GM21360 (cell line): ENCODE measurements around the gene SLC38A1.
"Not testable (repeated sequence)": the region's sequence is repeated elsewhere in the genome, so short reads cannot be mapped to it uniquely, and the experiment has no call there.

Experiments used
- ATAC-seq: cut with Tn5 transposase; IDR thresholded peaks from one replicate; pipeline ENCODE4 v1.9.1; 2021; ENCODE audit warnings: mild to moderate bottlenecking, moderate library complexity; ENCODE audit not compliant: unreplicated experiment

Gene SLC38A1

GRCh38 chr12:46177025-46177424 lies 91.8 kb downstream of the SLC38A1 start:
- ATAC-seq, result no peak

- no peak for ATAC-seq
Observed at GRCh38 chr12:46174919-46175318, 93.9 kb downstream of the SLC38A1 start.

- no peak for ATAC-seq
Observed at GRCh38 chr12:46174061-46174662, 94.7 kb downstream of the SLC38A1 start.

- no peak for ATAC-seq
Observed at GRCh38 chr12:46168426-46168825, 100.4 kb downstream of the SLC38A1 start.

GRCh38 chr12:46167412-46167811 lies 101.4 kb downstream of the SLC38A1 start:
- ATAC-seq, result no peak

GRCh38 chr12:46165191-46165590 lies 103.7 kb downstream of the SLC38A1 start:
- ATAC-seq, result no peak

- ATAC-seq, result no peak
Observed at GRCh38 chr12:46164186-46164761, 104.6 kb downstream of the SLC38A1 start.

GRCh38 chr12:46162549-46163076 lies 106.2 kb downstream of the SLC38A1 start:
- ATAC-seq, result not testable (repeated sequence)

GRCh38 chr12:46160981-46161690 lies 107.7 kb downstream of the SLC38A1 start:
- no peak for ATAC-seq

- no peak for ATAC-seq
Observed at GRCh38 chr12:46160101-46160980, 108.5 kb downstream of the SLC38A1 start.

- no peak for ATAC-seq
Observed at GRCh38 chr12:46159309-46159901, 109.4 kb downstream of the SLC38A1 start.

GRCh38 chr12:46158501-46158900 lies 110.3 kb downstream of the SLC38A1 start:
- no peak for ATAC-seq

- ATAC-seq, result no peak
Observed at GRCh38 chr12:46154221-46154985, 114.4 kb downstream of the SLC38A1 start.

GRCh38 chr12:46153268-46153872 lies 115.5 kb downstream of the SLC38A1 start:
- no peak for ATAC-seq

- no peak for ATAC-seq
Observed at GRCh38 chr12:46152456-46152855, 116.4 kb downstream of the SLC38A1 start.

GRCh38 chr12:46150735-46151134 lies 118.1 kb downstream of the SLC38A1 start:
- no peak for ATAC-seq

- no peak for ATAC-seq
Observed at GRCh38 chr12:46149905-46150304, 118.9 kb downstream of the SLC38A1 start.

GRCh38 chr12:46149079-46149464 lies 119.8 kb downstream of the SLC38A1 start:
- ATAC-seq, result no peak

GRCh38 chr12:46148327-46149078 lies 120.3 kb downstream of the SLC38A1 start:
- no peak for ATAC-seq
